Mucosa of descending colon (tissue), 3 donors: ENCODE measurements around the gene TTC6. TPM values are rescaled to one million over a fixed set of nuclear protein-coding genes. Genes with fewer than 3 reads are reported as not detected.

Experiments used
- ATAC-seq: fragments of 200-7000 bp; cut with Tn5 transposase; one replicate; pipeline ENCODE4 v1.9.1; 2020; ENCODE audit warnings: mild to moderate bottlenecking, moderate library complexity
- DNase-seq, 3 donors: peaks; one replicate each; pipeline ENCODE4 v3.0.0-alpha.2; 2020
- H3K36me3 ChIP-seq: fragments of 200-600 bp; one replicate; pipeline ENCODE4 v1.8.0; 2021; ENCODE audit warnings: low read depth, mild to moderate bottlenecking
- H3K4me1 ChIP-seq: fragments of 200-600 bp; one replicate; pipeline ENCODE4 v1.8.0; 2021; ENCODE audit warnings: low read depth, mild to moderate bottlenecking
- H3K4me3 ChIP-seq: fragments of 200-600 bp; one replicate; pipeline ENCODE4 v1.8.0; 2021; ENCODE audit warnings: mild to moderate bottlenecking
- H3K9me3 ChIP-seq: fragments of 200-600 bp; one replicate; pipeline ENCODE4 v1.8.0; 2021; ENCODE audit warnings: mild to moderate bottlenecking
- CTCF ChIP-seq: fragments of 200-600 bp; IDR thresholded peaks from one replicate; pipeline ENCODE4 v1.8.0; 2022; ENCODE audit warnings: antibody characterized with exemption, mild to moderate bottlenecking
- intact Hi-C, 2 donors: fragments of 100-400 bp; cut with DNase I in 1 of 2; cut with micrococcal nuclease in 1 of 2; formaldehyde crosslinking; loops; one replicate each; pipeline versions ENCODE4 v1.11.0 to v1.11.1; 2022; cut with DNase I, micrococcal nuclease
- total RNA-seq, 3 donors: library from RNA; stranded (reverse); fragmentation: NEBNext Ultra II Directional in 2 of 3; extraction: Animal tissue kit (Norgen Biotek cat#: 25700) in 2 of 3; gene quantifications; one replicate each; pipeline versions ENCODE4 v1.2.1 to v1.2.4, GENCODE V29; 2021 to 2023
- donor health status: DM: no; HTN: no; CAD: no; lungs with moderate emphysema.
- donor health status: DM: no; HTN: no; CAD: no.
- donor health status: DM: no; HTN: yes; CAD: no.

Gene TTC6
- total RNA-seq, 3 donors from 2014 or later: 1.7 to 9.2 (median 4.8) TPM

- intact Hi-C loops: no loop called here
Observed at GRCh38 chr14:37606678-37607077, 11.2 kb downstream of the TTC6 start.

GRCh38 chr14:37608649-37609048 lies 13.2 kb downstream of the TTC6 start:
- Histone ChIP-seq H3K4me3 (no peak overlapping the region), H3K4me1 (no peaks in the 10 kb centered on the region), H3K9me3 (peaks cover 3% of the 10 kb centered on the region), H3K36me3 (no peaks in the 10 kb centered on the region)
- ATAC-seq: no peak
- DNase-seq: no peak
- intact Hi-C loops: no loop called here
- no peak for TF ChIP-seq CTCF

More at GRCh38 chr14:37606678-37607077, 11.2 kb downstream of the TTC6 start:
- H3K4me1 ChIP-seq: peaks cover 3% of the 10 kb centered on the region
- no peaks in the 10 kb centered on the region for H3K9me3 ChIP-seq
- no peak for DNase-seq
- no peak for ATAC-seq
- no peak overlapping the region for H3K4me3 ChIP-seq
- H3K36me3 ChIP-seq: no peaks in the 10 kb centered on the region
- TF ChIP-seq CTCF: no peak

- Histone ChIP-seq H3K4me1 (no peaks in the 10 kb centered on the region), H3K4me3 (no peak overlapping the region), H3K36me3 (no peaks in the 10 kb centered on the region), H3K9me3 (peaks cover 23% of the 10 kb centered on the region)
- no peak for TF ChIP-seq CTCF
- intact Hi-C loops: no loop called here
- ATAC-seq (no peak), DNase-seq (no peak)
Observed at GRCh38 chr14:37610945-37611523, 15.6 kb downstream of the TTC6 start.

GRCh38 chr14:37615582-37616289 lies 20.3 kb downstream of the TTC6 start:
- no peaks in the 10 kb centered on the region for H3K36me3 ChIP-seq
- no peak overlapping the region for H3K4me3 ChIP-seq
- intact Hi-C loops: loop anchor here in 1 of 2 donors (5.0 kb wide), 1 partner anchor 517 kb away; no protein-coding TSS in a partner anchor
- no peaks in the 10 kb centered on the region for H3K4me1 ChIP-seq
- no peak for TF ChIP-seq CTCF
- ATAC-seq (no peak), DNase-seq (no peak)
- H3K9me3 ChIP-seq: peaks cover 28% of the 10 kb centered on the region

DNA sequence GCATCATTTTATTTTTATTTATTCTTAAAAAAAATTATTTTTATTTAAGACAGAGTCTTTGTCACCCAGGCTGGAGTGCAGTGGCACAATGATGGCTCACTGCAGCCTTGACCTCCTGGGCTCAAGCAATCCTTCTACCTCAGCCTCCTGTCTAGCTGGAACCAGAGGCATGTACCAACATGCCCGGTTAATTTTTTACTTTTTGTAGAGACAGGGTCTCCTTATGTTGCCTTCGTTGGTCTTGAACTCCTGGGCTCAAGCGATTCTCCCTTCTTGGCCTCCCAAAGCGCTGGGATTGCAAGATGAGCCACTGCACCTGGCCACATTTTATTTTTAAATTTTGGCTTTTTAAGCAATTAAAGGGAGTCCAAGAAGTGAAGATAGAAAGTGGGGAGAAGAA lies 21.4 kb downstream of the TTC6 start:
- H3K36me3 ChIP-seq: no peaks in the 10 kb centered on the region
- TF ChIP-seq CTCF: no peak
- peaks cover 28% of the 10 kb centered on the region for H3K9me3 ChIP-seq
- ATAC-seq (no peak), DNase-seq (no peak)
- H3K4me1 ChIP-seq: no peaks in the 10 kb centered on the region
- intact Hi-C loops: loop anchor here in 1 of 2 donors (5.0 kb wide), 1 partner anchor 515 kb away; no protein-coding TSS in a partner anchor
- H3K4me3 ChIP-seq: no peak overlapping the region
